Left colon (tissue), 2 donors: ENCODE data around the gene HMG20A. TPM values are rescaled to one million over a fixed set of nuclear protein-coding genes. Genes with fewer than 3 reads are reported as not detected.

Source experiments
- ATAC-seq: fragments of 200-7000 bp; cut with Tn5 transposase; one replicate; pipeline ENCODE4 v1.9.1; 2020; ENCODE audit warnings: mild to moderate bottlenecking, moderate library complexity
- DNase-seq, 2 donors: peaks; one replicate each; pipeline ENCODE4 v3.0.0-alpha.2; 2020
- intact Hi-C, 2 donors: fragments of 100-400 bp; cut with DNase I in 1 of 2; cut with micrococcal nuclease in 1 of 2; formaldehyde crosslinking; loops; one replicate each; pipeline versions ENCODE4 v1.11.2 to v1.14.0; 2022; cut with DNase I, micrococcal nuclease
- total RNA-seq, 2 donors: library from RNA; stranded (reverse); fragmentation: NEBNext Ultra II Directional; extraction: Animal tissue kit (Norgen Biotek cat#: 25700); gene quantifications; one replicate each; pipeline ENCODE4 v1.2.1, GENCODE V29; 2021
- donor health status: DM: no; HTN: no; CAD: no.
- donor health status: DM: yes; HTN: yes; CAD: no.

Gene HMG20A
- total RNA-seq, 2 donors from 2014 or later = 30.6 to 31.6 TPM

DNA sequence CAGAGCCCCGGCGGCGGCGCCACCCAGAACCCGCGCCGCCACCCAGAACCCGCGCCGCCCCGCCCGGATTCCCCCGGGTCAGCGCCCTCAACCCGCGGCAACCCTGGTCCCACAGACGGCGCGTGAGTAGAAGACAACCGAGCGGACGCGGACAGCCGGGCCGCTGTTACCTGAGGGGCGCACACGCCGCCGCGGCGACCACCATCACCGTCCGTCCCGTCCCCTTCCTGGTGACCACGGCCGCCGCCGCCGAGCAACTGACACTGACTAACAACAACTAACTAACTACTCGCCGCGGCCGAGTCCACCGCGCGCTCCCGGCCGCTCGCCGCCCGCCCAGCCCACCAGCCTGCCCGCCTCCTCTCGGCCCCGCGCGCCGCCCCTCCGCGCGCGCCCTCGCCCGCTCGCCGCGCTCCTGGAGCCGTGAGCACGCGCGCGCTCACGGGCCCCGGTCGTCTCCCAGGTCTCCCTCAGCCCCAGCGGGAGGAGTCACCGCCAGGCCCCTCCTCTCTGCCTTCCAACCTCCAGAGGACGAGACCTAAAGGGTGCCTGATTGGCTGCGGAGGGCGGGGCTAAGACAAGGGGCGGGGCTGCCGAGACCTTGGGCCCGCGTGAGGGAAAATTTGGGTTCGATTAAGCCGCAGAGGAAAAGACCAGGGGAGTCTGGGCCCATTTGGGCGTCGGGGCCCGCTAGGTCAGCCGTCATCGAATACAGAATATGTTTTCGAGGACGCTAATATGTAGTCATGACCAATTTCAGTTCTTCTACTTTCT is 665 bp upstream of the HMG20A start, which contains the start of gene PEAK1:
PEAK1 (minus strand) TSS at position 269 of the 774 bp plus-strand sequence. CDS start 238,178 bp downstream, outside the sequence.
- peak; percentile 100 for DNase-seq
- peak; percentile 93 for ATAC-seq
- intact Hi-C loops = no loop called here

DNA sequence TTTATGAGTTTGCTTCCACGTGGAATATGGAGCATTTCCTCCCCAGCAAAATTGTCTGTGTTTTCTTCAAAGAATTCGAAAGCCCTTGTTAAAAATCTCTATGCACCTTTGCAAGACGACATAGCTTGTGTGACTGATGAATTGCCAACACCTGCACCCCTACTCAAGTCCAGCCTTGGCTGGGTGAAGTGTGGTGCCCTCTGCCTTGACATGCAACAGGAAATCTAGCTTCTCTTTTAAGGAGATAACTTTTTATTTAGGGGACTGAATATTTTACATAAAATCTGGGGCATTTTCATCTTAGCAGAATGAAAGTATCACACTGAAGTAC is 647 bp downstream of the HMG20A start:
- DNase-seq = peak in 1 of 2 donors; percentile 35
- ATAC-seq = no peak
- intact Hi-C loops = no loop called here

DNA sequence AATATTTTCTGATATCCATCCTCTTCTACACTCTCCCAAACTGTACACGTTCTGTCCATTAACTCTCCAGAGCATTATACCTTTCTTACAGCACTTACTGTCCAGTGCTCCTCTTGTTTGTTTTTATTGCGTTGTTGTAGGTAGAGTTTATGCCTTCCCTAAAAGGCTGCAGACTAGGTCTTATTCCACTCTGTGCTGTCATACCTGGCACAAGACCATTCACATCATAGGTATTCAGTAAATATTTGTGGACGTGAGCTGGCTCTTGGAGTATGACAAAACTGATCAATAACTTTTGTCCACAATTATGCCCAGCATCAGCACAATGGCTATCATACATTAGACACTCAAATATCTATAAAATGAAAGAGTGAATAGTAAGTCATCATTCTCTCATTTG is 4.4 kb downstream of the HMG20A start:
- ATAC-seq = no peak
- intact Hi-C loops = no loop called here
- no peak for DNase-seq

DNA sequence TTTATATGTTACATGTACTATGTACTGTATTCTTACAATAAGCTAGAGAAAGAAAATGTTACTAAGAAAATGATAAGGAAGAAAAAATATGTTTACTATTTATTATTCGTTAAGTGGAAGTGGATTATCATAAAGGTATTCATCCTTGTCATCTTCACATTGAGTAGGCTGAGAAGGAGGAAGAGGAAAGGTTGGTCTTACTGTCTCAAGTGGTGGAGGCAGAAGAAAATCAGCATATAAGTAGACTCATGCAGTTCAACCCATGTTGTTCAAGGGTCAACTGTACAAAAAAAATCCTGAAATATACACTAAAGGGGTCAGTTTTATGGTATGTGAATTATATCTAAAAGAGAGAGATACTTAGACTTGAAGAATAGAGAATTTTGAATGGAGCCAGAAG is 5.7 kb downstream of the HMG20A start:
- ATAC-seq (no peak), DNase-seq (no peak)
- intact Hi-C loops = no loop called here

- DNase-seq (no peak), ATAC-seq (no peak)
- intact Hi-C loops = no loop called here
Measured at GRCh38 chr15:77426871-77427270, 6.2 kb downstream of the HMG20A start.

DNA sequence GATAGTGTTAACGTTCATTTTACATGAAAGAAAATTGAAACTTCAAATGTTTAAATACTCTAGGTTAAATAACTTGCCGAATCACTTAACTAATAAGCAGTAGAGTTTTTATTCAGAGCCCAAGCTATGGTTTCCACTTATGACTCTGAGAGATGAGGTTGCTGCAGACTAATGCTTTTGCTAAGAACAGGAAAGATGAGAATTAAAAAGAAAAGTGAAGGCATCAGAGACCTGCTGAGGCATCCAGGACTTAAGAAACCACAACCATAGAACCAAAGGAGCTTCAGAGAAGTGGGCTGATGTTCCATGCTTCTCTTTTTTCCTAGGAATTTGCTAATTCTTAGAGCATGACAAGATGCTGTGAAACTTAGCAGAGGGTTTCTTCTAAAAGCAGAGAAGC is 9.5 kb downstream of the HMG20A start:
- intact Hi-C loops = no loop called here
- DNase-seq = no peak
- ATAC-seq = no peak

GRCh38 chr15:77430652-77431051 is 10.0 kb downstream of the HMG20A start:
- intact Hi-C loops = no loop called here
- no peak for DNase-seq
- no peak for ATAC-seq

DNA sequence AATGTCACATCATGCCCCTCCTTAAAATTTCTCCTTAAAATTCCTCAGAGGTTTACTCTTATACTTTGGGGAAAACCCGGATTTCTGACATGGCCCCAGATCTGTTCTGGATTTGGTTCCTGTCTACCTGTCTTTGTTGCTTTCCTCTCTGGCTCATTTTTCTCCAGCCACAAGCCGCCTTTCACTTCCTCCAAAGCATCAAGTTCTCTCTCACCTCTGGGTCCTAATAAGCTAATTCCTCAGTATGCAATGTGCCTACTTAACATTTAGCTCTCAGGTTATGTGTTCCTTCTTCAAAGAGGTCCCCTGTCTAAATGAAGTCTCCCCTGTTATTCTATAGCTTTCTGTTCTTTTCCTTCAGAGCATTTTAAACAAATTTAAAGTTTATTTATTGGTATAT is 16.1 kb downstream of the HMG20A start:
- ATAC-seq = no peak
- DNase-seq = no peak
- intact Hi-C loops = no loop called here

- ATAC-seq = no peak
- intact Hi-C loops = no loop called here
- DNase-seq = no peak
Measured at GRCh38 chr15:77437264-77437663, 16.6 kb downstream of the HMG20A start.

DNA sequence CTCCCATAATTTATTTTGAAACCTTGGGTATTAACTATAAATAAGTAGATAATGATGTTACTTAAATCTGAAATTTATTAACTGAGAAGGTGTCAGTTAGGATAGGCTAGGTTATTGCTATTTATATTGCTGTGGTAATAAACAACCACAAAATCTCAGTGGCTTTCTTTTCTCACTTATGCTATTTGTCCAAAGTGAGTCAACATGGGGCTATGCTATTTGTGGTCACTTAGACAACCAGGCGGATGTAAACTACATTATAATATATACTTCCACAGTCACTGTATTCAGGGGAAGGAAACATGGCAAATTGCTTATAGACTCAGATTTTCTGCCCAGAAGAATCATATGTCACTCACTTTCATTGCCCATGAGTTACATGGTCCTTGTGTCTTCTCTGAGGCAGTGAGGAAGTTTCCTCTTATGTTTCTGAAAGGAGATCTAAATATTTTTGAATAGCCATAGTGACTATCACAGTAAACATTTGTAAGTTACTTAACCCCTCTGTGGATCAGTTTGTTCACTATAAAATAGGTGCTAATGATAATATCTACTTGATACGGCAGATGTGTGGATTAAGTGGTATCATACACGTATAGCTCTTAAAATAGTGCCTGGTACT is 19.8 kb downstream of the HMG20A start:
- peak; percentile 40 for ATAC-seq
- DNase-seq = no peak
- intact Hi-C loops = no loop called here

- DNase-seq (peak; percentile 46 to 83), ATAC-seq (peak; percentile 96)
- intact Hi-C loops = no loop called here
Measured at GRCh38 chr15:77446840-77447390, 26.2 kb downstream of the HMG20A start.

GRCh38 chr15:77454265-77454664 is 33.6 kb downstream of the HMG20A start:
- DNase-seq (no peak), ATAC-seq (no peak)
- intact Hi-C loops = no loop called here

DNA sequence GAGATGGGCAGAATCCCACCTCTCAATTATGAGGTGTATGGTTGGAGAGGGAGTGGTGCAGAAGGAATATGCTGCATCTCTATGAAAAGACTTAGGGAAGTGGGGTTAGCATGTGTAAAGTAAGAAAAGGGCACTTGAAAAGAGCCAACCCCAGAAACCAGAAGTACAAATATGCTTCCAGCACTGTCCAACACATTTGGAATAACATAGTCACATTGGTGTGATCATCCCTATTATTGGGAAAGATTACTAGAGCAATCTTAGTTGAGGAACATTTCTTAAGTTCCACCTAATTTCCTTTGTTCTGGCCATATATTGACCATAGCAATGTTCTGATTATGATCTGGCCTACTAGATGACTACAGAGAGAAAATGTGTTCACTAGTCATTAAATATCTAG is 34.3 kb downstream of the HMG20A start:
- no peak for ATAC-seq
- intact Hi-C loops = no loop called here
- no peak for DNase-seq

DNA sequence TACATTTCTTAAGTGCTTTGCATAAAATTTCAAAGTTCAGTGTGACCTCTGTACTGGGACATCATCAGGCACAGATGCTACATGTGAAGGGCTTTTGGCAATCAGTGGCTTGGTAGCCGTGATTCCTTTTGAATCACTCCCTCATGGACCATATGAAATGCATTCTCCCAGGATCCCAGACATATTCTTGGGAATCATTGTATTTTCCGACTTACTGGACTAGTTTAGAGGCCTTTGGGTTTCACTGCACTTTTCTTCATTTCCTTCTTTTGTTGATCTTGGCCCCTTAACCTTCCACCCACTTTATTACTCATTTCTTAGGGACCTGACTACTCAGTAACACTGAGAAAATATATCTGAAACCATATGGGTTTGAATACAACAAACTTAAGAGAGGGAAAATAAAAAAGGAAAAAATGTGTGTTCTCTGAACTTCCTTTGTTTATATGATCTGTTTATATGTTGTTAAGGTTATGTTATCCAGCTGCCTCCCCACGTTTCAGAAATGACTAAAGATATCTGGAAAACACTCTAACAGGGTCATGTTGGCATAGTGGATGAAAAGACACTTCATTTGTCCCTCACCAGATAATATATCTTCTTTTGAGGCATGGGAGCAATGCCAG is 35.1 kb downstream of the HMG20A start:
- no peak for ATAC-seq
- DNase-seq = no peak

GRCh38 chr15:77456746-77457145 is 36.1 kb downstream of the HMG20A start:
- intact Hi-C loops = no loop called here
- no peak for ATAC-seq
- no peak for DNase-seq

More for the DNA sequence above, 35.1 kb downstream of the HMG20A start:
- intact Hi-C loops = no loop called here

DNA sequence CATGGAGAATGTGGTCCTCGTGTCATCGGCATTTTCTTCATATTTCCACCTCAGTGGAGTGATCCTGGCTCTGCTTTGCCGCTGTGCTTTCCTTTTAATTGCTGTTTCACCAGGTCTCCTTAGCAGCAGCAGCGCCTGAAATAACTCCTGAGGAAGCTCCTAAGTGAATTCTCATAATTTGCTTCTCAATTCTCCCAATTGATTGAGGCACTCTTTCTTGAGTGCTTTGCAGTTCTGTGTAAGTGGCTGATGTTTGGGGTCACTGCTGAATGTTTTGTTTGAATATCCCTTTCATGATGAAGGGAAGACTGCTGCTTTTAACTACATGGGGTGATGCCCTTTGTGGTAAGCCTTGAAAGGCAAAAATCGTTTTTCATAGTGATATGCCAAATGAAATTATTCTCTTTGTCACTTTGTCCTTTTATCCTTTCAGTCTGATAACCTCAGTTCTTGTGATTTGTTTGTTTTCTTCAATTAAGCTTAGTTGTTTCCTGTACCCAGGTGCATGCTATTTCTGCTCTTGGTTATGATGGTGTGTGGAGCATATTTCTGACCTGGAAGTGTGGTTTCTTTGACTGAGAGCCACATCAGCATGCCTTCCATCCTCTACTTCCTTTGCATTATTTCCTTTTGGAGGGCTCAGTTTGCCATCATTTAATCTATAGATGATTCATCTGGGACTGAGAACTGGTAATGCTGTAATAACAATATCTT is 36.7 kb downstream of the HMG20A start:
- DNase-seq (no peak), ATAC-seq (no peak)
- intact Hi-C loops = no loop called here

- no peak for DNase-seq
- intact Hi-C loops = no loop called here
- no peak for ATAC-seq
Measured at GRCh38 chr15:77457905-77458265, 37.2 kb downstream of the HMG20A start.

- DNase-seq = no peak
- ATAC-seq = no peak
- intact Hi-C loops = no loop called here
Measured at GRCh38 chr15:77459031-77459430, 38.3 kb downstream of the HMG20A start.

GRCh38 chr15:77461486-77461885 is 40.8 kb downstream of the HMG20A start:
- intact Hi-C loops = no loop called here
- ATAC-seq (no peak), DNase-seq (no peak)
